NOMO-1 treated with dmso at 0.1 percent for 144 hours (cell line): ENCODE data around the gene LDLRAD3.

ENCODE experiments used
- DNase-seq: peaks from one replicate; lab custom pipeline; 2025; ENCODE audit not compliant: unreplicated experiment; lab: John Stamatoyannopoulos, UW

The LDLRAD3 gene

DNA sequence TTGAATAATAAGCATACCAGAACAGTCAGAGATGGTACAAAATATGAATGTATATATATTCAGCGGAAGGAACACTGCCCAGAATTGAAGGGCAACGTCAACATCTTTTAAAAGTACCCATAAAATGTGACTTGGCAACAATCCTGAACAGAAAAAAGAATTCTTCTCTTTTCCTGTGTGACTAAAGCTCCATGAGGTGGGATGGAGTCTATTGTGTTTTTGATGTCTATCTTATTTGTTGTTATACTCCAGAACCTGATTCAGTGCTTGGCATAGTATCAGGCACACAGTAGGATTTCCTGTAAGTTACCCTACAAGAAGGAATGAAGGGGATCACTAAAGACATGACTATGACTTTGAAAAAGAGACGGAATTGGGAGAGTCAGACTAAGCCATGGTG lies 10.3 kb downstream of the LDLRAD3 start:
- DNase-seq: no peak

DNA sequence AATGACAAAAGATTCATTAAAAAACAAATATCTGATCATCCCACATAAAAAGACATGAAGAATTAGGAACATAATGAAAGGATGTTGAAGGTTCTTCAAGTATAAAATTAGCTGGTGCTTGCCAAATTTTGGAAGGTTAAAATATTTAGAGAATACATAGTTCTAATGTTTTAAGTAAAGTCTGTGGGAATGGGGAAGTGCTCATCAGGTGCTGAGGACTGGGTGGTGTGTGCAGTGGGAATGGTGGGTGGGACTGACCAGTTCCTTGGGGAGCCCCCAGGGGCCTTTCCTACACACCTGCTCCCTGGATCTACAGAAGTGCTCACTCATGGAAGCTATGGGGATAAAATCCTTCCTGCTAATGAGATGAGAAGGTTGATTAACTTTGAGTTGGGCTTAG lies 11.8 kb downstream of the LDLRAD3 start:
- DNase-seq: no peak

DNA sequence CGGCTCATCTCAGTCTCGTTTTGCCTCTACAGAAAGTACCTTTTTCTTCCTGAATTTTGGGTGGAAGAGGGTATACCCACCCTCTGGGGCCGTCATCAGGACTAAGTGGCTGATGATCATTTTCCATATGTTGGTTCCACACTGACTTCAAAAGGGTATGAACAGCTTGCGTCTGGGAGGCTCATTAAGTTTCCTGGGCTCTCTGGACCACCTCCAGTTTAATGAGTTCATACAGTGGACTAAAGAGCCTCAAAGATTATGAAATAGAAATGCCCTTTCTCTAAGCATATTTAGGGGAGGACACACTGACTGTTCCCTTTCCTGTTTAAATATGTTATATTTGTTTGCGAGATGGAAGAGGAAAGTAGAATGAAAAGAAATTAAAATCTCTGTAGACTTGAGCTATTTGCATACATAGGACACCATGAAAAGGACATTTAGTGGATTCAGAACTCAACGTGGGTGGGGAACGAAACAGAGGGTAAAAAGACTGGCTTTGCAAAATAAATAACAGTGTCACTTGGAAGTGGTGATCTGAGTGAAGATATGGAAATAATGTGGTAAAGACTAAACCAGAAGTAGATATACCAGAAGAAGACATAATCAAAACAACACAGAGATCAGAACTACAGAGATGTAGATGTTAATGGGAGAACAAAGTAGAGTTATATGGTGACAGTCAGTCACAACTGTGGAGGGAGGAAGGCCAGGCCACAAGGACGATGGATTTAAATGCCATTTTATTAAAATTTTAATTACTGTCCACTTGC lies 18.7 kb downstream of the LDLRAD3 start:
- DNase-seq: no peak

DNA sequence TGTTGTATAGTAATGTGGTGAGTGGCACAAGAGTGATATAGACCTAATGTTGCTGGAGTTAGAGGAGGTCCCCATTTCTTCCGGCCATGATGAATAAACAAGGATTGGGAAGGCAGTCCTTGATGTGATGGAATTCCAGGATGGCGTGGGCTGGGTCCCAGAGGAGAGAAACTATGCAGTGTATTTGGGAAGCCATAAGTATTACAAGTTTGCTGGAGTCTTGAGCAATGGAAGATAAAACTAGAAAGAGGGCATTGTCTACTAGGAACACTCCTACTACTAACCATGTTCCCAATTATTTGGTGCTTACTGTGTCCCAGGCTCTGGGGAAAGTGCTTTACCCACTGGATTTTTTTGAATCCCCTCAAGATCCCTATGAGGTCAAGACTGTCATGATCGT lies 20.0 kb downstream of the LDLRAD3 start:
- DNase-seq: no peak

DNA sequence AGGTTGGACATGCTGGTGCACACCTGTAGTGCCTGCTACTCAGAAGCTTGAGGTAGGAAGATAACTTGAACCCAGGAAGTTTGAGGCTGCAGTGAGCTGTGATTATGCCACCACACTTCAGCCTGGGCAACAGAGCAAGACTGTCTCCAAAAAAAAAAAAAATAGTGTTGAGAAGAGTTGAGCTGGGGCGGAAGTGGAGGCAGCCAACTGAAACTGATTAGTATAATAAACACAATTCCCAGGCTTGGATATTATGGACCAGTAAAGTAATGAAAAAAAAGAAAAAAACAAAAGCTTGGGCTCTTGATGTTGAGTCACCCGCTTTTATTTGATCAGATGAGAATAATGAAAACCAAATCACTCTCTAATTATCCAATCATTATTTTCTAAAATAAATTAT lies 21.0 kb downstream of the LDLRAD3 start:
- no peak for DNase-seq

DNA sequence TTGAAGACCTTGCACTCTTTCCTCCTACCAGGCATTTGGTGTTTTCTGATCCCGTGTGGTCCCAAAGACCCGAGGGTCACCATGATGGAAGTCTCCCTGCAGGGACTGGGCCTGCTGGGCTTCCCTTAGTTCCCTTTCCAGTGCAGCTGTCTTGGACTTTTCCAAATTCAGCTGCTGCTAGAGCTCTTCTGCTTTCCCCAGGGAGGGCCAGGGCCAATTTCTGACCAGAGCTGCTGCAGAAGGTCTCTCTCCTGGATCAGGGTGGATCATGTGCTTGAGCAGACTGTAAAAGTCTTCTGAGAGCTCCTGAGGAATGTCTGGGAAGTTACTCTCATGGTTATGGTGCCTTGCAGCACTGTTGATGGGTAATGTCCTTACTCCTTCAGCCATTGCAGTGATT lies 23.2 kb downstream of the LDLRAD3 start:
- no peak for DNase-seq

DNA sequence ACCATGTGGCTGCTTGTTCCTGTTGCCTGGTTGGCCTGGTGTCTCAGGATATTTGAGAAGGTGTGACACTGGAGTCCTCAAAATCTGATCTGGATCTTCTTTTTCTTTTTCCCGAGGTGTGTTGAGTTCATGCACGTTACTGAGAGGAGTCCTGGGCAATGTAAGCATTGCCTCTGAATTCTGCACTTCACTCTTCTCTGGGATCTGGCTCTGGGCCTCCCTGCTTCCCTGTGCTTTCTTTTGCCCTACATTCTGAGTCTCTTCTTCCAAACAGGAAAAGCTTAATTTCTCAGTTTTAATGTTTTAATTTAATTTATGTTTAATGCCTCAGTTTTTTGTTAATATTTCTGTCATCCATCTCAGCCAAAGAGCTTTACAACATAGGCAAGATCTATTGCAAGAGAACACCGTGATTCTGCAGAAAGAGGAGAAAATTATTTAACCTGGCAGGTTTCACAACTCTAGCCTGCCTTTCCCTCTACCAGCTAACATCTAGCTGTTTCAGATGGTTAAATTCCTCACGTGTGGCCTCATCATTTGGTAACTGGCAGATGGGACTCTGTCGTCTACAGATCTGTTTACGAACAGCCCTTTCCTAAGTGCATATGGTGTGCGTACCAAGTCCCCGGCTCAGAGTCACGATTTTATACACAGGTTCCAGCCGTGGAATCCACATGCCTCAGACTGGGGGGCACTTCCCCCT lies 24.7 kb downstream of the LDLRAD3 start:
- no peak for DNase-seq

DNA sequence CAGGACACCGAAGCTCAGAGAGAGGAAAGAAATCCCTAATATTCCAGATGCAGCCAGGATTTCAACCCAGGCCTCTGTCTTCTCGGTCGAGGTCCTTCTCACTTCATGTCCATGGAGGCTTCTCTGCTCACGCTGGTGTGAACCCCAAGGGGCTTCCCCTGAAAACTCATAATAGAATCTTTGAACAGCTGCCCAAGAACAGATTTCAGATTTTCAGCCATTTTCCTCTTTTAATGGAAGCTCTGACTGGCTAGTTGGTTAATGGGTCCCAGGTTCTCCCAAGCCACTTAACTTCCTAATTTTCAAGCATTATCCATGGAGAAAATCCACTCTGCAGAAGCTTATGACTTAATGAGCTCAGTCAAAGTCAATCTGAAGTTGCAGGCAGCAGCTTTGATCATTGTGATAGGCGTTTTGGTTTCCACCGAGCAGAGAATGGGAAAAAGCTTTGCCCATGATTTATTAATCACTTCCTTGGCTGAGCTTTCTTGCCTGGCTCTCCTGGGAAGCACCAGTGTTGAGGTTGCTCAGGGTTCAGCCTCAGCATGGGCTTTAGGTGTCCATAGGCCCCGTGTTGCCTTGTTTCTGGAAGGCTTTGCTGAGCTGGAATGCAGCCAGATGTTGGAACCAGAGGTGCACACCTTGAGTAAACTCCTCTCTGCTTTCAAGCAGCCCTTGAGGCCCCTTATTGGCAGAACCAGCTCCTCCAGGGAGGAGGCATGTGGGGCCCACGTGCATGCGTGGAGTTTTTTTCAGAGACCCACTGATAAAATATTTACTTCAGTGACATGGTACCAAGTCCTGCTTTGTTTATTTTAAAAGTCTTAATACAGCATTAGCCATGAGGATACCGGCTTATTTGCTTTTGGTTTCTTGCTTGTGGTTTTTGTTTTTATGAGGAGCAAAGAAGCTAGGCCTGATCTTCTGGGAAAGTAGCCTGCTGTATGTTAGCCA lies 25.5 kb downstream of the LDLRAD3 start:
- no peak for DNase-seq

DNA sequence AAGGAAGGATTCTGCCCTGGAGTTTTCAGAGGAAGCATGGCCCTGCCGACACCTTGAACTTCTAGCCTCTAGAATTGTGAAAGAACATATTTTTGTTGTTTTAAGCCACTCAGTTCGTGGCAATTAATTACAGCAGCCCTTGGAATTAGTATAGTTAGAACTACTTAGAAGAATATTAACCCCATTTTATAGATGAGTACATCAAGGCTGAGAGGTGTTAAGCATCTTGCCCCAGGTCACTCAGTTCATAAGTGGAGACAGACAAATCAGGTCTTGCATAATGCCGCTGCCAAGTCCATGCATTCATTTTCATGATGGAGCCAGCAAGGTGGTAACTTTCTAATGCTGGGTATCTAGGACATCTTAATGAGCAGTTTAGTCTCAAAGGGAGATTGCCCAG lies 26.6 kb downstream of the LDLRAD3 start:
- no peak for DNase-seq

DNA sequence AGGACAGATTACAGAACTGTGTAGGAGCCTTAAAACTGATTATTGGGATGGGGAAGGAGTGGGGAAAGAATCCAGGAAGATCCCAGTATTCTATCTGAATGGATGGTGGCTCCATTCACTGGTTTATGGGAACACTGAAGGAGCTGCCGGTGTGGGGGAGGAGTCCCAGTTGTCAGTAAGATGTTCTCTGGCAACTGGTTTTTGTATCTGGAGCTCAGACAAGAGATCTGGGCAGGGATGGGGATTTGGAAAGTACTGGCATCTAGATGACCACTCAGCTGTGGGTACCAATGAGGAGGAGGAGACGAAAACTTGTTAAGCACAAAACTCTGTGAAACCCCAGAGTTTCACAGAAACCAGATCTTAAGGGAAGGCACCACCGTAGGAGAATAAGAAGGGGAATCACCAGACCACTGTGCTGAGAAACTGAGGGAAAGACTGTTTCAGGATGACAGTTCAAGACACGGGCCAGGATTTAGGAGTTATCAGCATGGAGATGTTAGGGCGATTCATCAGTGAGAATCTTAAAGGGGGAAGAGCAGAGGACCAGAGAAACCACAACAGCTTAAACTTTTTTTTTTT lies 28.1 kb downstream of the LDLRAD3 start:
- no peak for DNase-seq

DNA sequence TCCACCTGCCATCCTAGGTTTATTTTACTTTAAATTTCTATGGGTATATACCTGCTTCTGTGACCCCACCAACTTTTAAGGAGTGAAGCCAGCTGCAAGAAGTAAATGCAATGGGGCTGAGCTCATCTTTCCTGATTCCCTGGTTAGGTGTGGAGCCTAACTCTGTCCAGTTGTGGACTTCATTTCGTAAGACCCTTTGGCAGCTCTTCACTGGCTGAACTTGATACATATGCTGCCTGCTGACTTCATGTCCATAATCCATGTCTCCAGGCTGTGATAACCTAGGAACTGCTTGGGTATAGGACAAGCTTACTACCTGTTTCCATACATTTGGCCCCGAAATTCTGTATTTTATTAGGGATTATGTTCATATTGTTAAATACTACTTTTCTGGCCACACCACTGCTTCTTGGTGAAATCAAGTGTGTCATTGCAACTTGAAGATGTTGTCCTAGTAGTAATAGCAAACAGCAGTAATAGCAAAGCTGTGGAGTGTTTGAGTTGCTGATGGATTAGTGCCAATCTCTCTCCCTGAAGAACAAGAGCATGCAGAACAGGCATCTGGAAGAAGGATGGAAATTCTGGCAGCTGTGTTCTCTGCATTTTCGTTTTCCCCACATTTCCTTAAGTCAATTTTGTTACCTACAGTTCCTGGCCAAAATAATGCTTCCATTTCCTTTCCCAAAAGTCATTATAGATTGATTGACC lies 31.2 kb downstream of the LDLRAD3 start:
- no peak for DNase-seq

DNA sequence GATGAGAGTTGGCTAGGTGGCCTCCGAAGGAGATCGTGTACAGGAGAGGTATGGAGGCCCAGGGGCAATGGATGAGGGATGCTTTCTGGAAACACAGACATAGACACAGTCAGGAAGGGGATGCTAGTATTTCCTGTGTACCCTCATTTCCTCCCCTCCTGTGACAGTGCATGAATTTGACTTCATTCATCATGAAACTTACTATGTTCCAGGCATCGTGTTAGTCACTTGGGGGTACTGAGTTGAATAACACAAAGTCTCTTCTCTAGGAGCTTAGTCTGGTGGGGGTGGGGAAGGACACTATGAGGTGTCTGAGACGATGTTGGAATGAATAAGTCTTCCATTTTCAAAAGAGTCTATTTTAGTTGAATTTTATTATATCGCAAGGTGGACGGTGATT lies 32.6 kb downstream of the LDLRAD3 start:
- no peak for DNase-seq

DNA sequence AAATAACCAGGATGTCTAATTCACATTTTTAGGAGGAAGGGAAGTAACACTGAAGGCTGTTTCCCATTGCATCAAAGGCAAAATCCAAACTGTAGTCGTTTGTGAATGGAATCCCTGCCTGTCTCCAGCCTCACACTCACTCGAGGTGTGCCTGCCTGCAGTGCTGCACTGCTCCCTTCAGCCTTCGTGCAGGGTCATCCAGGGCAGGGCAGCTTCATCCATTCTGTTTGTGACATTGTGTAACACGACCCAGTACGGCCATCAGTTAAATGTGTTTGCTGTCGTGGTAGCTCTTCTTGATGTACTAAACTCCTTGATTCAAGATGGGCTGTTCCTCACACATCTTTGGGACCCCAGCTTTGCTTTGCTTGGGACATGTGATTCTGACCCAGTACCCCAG lies 34.3 kb downstream of the LDLRAD3 start:
- no peak for DNase-seq

DNA sequence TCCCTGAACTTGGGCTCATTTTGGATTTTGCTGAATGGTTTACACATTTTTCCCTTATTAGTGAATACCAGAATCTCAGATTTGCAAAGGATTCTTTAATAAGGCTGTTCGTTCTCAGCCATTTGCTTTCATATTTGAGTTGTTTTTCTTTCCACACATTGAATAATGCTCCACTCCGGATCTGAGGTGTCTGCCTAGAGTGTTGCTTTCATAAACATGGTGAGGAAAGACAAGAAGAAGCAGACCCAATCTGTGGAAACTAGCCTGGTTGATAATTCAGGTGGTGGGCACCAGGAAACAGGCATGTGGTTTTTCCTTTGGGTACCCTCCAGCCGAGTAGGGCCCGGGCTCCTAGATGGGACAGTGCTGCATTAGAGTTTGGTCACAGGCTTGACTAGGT lies 35.0 kb downstream of the LDLRAD3 start:
- no peak for DNase-seq

DNA sequence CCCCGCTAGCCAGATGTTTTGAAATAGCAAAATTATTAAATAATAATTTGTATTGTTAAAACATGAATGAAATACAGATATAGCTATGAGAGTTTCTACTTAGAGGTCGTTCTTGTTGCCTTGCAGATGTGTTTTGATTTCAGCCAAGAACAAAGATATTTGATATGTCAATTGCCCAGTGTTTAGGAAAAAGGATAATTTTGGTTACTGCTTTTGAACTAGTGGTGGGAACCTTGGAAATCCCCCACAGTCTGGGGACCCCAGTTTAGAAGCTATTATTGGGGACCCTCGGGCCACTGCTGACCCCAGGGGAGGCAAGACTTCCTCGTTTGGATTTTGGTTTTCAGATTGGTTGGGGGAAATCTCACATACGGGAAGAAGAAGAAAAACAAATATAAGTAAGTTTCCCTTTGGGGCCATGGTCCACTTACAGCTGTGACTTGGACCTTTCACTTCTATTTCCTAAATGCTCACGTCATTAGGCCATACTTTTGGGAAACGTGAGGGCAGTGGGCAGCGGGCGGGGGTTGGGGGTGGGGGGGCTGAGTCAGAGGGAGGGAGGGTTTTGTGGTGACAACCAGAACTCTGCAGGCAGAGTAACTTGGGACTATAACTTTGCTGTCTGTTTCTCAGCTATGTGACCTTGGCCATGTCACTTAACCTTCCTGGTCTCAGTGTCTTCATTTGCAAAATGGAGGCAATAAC lies 37.0 kb downstream of the LDLRAD3 start:
- DNase-seq: no peak

DNA sequence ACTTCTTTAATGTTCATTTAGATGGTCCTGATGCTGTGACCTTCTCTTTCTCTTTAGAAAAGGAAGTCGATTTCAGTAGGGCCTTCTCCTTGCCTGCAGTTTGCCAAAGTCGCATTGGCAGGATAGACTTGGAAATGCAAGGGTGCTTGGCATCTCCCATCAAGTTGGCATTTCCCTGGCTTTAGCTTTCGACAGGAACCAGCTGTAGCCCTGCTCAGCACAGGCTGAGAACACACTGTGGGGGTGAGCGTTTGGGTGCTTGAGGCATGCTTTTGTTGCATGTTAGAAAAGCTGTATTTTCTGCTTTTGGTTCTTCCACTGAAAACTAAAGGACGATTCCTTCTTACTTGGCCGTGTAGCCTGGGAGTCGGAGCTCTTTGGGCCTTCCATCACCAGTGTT lies 37.7 kb downstream of the LDLRAD3 start:
- DNase-seq: no peak

DNA sequence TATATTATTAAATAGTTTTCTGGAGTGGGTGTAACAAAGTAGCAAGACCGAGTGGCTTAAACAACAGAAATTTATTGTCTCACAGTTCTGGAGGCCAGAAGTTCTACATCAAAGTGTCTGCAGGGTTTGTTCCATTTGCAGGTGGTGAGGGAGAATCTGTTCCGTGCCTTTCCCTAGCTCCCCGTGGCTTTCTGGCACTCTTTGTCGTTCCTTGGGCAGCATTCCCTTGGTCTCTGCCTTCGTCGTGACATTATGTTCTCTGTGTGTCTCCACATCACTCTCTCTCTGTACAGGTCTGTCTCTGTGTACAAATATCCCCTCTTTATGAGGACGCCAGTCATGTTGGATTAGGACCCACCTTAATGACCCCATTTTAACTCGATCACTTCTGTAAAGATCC lies 38.2 kb downstream of the LDLRAD3 start:
- DNase-seq: no peak

DNA sequence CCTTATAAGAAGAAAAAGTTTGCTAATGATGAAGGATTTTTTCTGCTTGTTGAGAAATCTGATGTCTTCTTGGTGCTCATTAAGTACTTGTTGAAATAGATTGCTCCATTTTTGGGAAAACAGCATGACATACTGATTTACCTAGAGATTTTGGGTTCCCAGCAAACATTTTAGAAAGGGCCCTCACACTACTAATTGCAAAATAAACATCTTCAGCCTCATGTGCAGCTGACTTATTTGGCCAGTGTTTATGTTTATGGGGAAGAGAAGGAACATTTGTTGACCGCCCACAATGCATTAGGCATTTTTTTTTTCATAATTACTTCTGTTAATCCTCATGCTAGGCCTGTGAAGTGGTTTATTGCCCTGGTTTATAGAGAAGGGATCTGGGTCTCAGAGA lies 40.1 kb downstream of the LDLRAD3 start:
- DNase-seq: no peak

DNA sequence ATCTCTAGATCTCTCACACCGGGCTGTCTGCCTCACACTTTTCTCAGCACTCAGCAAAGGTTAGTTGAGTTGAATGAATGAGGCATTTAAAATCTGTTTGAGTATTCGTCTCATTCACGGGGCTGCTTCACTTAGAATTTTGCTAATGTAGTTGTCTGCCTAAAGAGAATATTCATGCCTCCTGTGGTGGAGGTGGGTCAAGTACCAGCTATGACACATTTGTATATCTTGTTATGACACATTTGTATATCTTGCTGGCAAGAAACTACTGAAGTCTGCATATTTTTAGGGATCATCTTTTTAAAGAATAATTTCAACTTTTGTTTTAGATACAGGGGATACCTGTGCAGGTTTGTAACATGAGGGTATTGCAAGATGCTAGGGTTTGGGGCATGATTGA lies 43.1 kb downstream of the LDLRAD3 start:
- no peak for DNase-seq

DNA sequence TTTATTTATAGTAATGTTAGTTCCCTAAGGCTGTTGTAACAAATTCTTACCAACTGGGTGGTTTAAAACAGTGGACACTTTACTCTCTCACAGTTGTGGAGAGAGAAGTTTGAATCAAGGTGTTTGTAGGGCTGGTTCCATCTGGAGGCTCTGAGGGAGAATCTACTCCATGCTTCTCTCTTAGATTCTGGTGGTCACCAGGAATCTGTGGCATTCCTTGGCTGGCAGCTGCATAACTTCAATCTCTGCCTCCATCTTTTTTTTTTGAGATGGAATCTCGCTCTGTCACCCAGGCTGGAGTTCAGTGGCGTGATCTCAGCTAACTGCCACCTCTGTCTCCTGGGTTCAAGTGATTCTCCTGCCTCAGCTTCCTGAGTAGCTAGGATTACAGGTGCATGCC lies 46.3 kb downstream of the LDLRAD3 start:
- no peak for DNase-seq
